CD4-positive, alpha-beta memory T cell (primary cell): ENCODE measurements around the gene INPP5J. TPM values are rescaled to one million over a fixed set of nuclear protein-coding genes. Genes with fewer than 3 reads are reported as not detected.
A peak's percentile ranks its signal among the peaks of the same experiment; 100 is the strongest.
"Not testable (repeated sequence)": the region's sequence is repeated elsewhere in the genome, so short reads cannot be mapped to it uniquely, and the experiment has no call there.

Experiments used
- CTCF ChIA-PET: fragments of 350-600 bp; sonication (Branson Sonifier 250); formaldehyde crosslinking; loops from one replicate; lab custom pipeline; 2021; ENCODE audit warnings: inconsistent platforms; ENCODE audit not compliant: partially characterized antibody; lab: Charles Lee
- POLR2A ChIA-PET: fragments of 350-600 bp; sonication (Branson Sonifier 250); formaldehyde crosslinking; loops from one replicate; lab custom pipeline; 2021; ENCODE audit not compliant: partially characterized antibody; lab: Charles Lee
- DNase-seq, 5 donors: peaks; one replicate each; pipeline versions ENCODE4 v3.0.0 to v3.0.0-alpha.2; 2020 to 2022; ENCODE audit warnings: mixed read lengths in 1 of 5
- H3K27ac ChIP-seq: one replicate; pipeline ENCODE4 v1.7.0; 2013; ENCODE audit warnings: low read depth, low read length
- H3K27me3 ChIP-seq: 2 replicates; pipeline ENCODE4 v1.7.0; 2013; ENCODE audit warnings: mild to moderate bottlenecking, low read length, moderate library complexity; ENCODE audit not compliant: insufficient read depth
- H3K36me3 ChIP-seq: 2 replicates; pipeline ENCODE4 v1.7.0; 2013; ENCODE audit warnings: mild to moderate bottlenecking, low read length, moderate library complexity; ENCODE audit not compliant: insufficient read depth
- H3K4me1 ChIP-seq: 2 replicates; pipeline ENCODE4 v1.7.0; 2013; ENCODE audit warnings: mild to moderate bottlenecking, low read length, moderate library complexity; ENCODE audit not compliant: insufficient read depth
- H3K4me3 ChIP-seq, 2 donors: one replicate each; pipeline ENCODE4 v1.7.0; 2013; ENCODE audit warnings: low read length in 2 of 2, mild to moderate bottlenecking in 1 of 2
- H3K9me3 ChIP-seq, 2 donors: one replicate each; pipeline ENCODE4 v1.7.0; 2013; ENCODE audit warnings: low read length in 2 of 2, control low read depth in 1 of 2; ENCODE audit not compliant: control insufficient read depth in 1 of 2
- H3K27ac Mint-ChIP-seq, 7 donors: one replicate each; pipeline ENCODE4 v1.8.0; 2020 to 2021; ENCODE audit warnings: mixed read lengths in 7 of 7, mild to moderate bottlenecking in 6 of 7, inconsistent platforms in 3 of 7, moderate library complexity in 3 of 7
- H3K27me3 Mint-ChIP-seq, 2 donors: one replicate each; pipeline ENCODE4 v1.8.0; 2020 to 2021; ENCODE audit warnings: mixed read lengths in 2 of 2
- H3K36me3 Mint-ChIP-seq, 2 donors: one replicate each; pipeline ENCODE4 v1.8.0; 2020 to 2021; ENCODE audit warnings: mixed read lengths in 2 of 2, inconsistent platforms in 1 of 2, mild to moderate bottlenecking in 1 of 2
- H3K4me1 Mint-ChIP-seq, 4 donors: one replicate each; pipeline ENCODE4 v1.8.0; 2020 to 2021; ENCODE audit warnings: mixed read lengths in 4 of 4, mild to moderate bottlenecking in 1 of 4
- H3K4me3 Mint-ChIP-seq, 8 donors: one replicate each; pipeline ENCODE4 v1.8.0; 2020 to 2021; ENCODE audit warnings: mixed read lengths in 8 of 8, mild to moderate bottlenecking in 7 of 8, moderate library complexity in 6 of 8, inconsistent platforms in 3 of 8
- H3K9me3 Mint-ChIP-seq, 8 donors: one replicate each; pipeline ENCODE4 v1.8.0; 2020 to 2021; ENCODE audit warnings: mixed read lengths in 8 of 8, mild to moderate bottlenecking in 5 of 8, inconsistent platforms in 3 of 8, moderate library complexity in 1 of 8
- intact Hi-C: fragments of 100-400 bp; cut with micrococcal nuclease; formaldehyde crosslinking; loops from one replicate; pipeline ENCODE4 v1.15.1; 2023
- polyA plus RNA-seq, 2 donors: library from polyadenylated mRNA; unstranded; fragments of 300-500 nt; fragmentation: Illumina TruSeq; gene quantifications; one replicate each; pipeline ENCODE4 v1.2.3, GENCODE V29; 2021
- total RNA-seq, 2 experiments: library from RNA; stranded (reverse); gene quantifications; one replicate each; pipeline ENCODE4 v1.2.3, GENCODE V29; 2021

INPP5J gene
- total RNA-seq: under 1 TPM; 0.15 to 0.22 TPM
- not detected for polyA plus RNA-seq

- ChIA-PET CTCF (no interaction called here), POLR2A (no interaction called here)
- no peaks in the 10 kb centered on the region for H3K27me3 Mint-ChIP-seq
- H3K4me1 Mint-ChIP-seq: no peaks in the 10 kb centered on the region
- Histone ChIP-seq H3K27me3 (no peaks in the 10 kb centered on the region), H3K36me3 (no peaks in the 10 kb centered on the region), H3K4me3 (no peak within 1 kb of the TSS), H3K27ac (no peak within 1 kb of the TSS), H3K9me3 (no peaks in the 10 kb centered on the region), H3K4me1 (no peaks in the 10 kb centered on the region)
- intact Hi-C loops: no loop called here
- peak within 1 kb of the TSS in 1 of 7 donors; percentile 58 for H3K27ac Mint-ChIP-seq
- H3K36me3 Mint-ChIP-seq: no peaks in the 10 kb centered on the region
- no peak within 1 kb of the TSS for H3K4me3 Mint-ChIP-seq
- DNase-seq: no peak
- no peaks in the 10 kb centered on the region for H3K9me3 Mint-ChIP-seq
These were observed at the start of gene INPP5J for GRCh38 chr22:31122532-31123291. INPP5J (plus strand) TSS chr22:31122966; CDS start chr22:31123015, 49 bp downstream.

GRCh38 chr22:31073125-31073524 lies 49.6 kb upstream of the INPP5J start:
- H3K4me3 ChIP-seq, DNase-seq, POLR2A ChIA-PET, H3K36me3 ChIP-seq, H3K4me3 Mint-ChIP-seq, H3K9me3 Mint-ChIP-seq, H3K9me3 ChIP-seq, H3K27me3 Mint-ChIP-seq, CTCF ChIA-PET, H3K4me1 Mint-ChIP-seq, intact Hi-C loops, H3K36me3 Mint-ChIP-seq, H3K27ac Mint-ChIP-seq, H3K4me1 ChIP-seq, H3K27ac ChIP-seq, H3K27me3 ChIP-seq: not testable (repeated sequence)

GRCh38 chr22:31073545-31074145 lies 49.1 kb upstream of the INPP5J start:
- H3K4me3 ChIP-seq, H3K36me3 ChIP-seq, H3K27ac ChIP-seq, CTCF ChIA-PET, POLR2A ChIA-PET, H3K4me1 ChIP-seq, intact Hi-C loops, H3K4me1 Mint-ChIP-seq, H3K36me3 Mint-ChIP-seq, H3K27me3 Mint-ChIP-seq, H3K4me3 Mint-ChIP-seq, H3K9me3 Mint-ChIP-seq, H3K27ac Mint-ChIP-seq, DNase-seq, H3K27me3 ChIP-seq, H3K9me3 ChIP-seq: not testable (repeated sequence)

- POLR2A ChIA-PET: no interaction called here
- no peak for DNase-seq
- H3K9me3 ChIP-seq: no peaks in the 10 kb centered on the region
- no peak overlapping the region for H3K27ac ChIP-seq
- Mint-ChIP-seq H3K27ac (no peak overlapping the region), H3K27me3 (no peaks in the 10 kb centered on the region), H3K36me3 (no peaks in the 10 kb centered on the region), H3K4me3 (no peak overlapping the region), H3K4me1 (peaks cover 0 to 8% (median 4%) of the 10 kb centered on the region in 4 donors), H3K9me3 (no peaks in the 10 kb centered on the region)
- no peaks in the 10 kb centered on the region for H3K27me3 ChIP-seq
- CTCF ChIA-PET: no interaction called here
- no peak overlapping the region for H3K4me3 ChIP-seq
- intact Hi-C loops: no loop called here
- no peaks in the 10 kb centered on the region for H3K36me3 ChIP-seq
- H3K4me1 ChIP-seq: peaks cover 6% of the 10 kb centered on the region
These were observed 46.8 kb upstream of the INPP5J start for GRCh38 chr22:31075961-31076360.

- H3K4me1 ChIP-seq: peaks cover 21% of the 10 kb centered on the region
- Mint-ChIP-seq H3K4me3 (no peak overlapping the region), H3K27ac (peak overlapping the region in 1 of 7 donors; percentile 62), H3K9me3 (no peaks in the 10 kb centered on the region), H3K4me1 (peaks cover 11 to 25% (median 16%) of the 10 kb centered on the region in 4 donors), H3K36me3 (no peaks in the 10 kb centered on the region), H3K27me3 (no peaks in the 10 kb centered on the region)
- H3K9me3 ChIP-seq: no peaks in the 10 kb centered on the region
- no peaks in the 10 kb centered on the region for H3K27me3 ChIP-seq
- H3K4me3 ChIP-seq: no peak overlapping the region
- POLR2A ChIA-PET: no interaction called here
- CTCF ChIA-PET: no interaction called here
- H3K36me3 ChIP-seq: no peaks in the 10 kb centered on the region
- DNase-seq: no peak
- H3K27ac ChIP-seq: no peak overlapping the region
- intact Hi-C loops: no loop called here
These were observed 45.1 kb upstream of the INPP5J start for GRCh38 chr22:31077681-31078080.

- intact Hi-C loops, H3K36me3 ChIP-seq, H3K27ac ChIP-seq, H3K27me3 ChIP-seq, H3K4me3 ChIP-seq, H3K9me3 ChIP-seq, H3K27me3 Mint-ChIP-seq, H3K4me3 Mint-ChIP-seq, POLR2A ChIA-PET, CTCF ChIA-PET, DNase-seq, H3K9me3 Mint-ChIP-seq, H3K36me3 Mint-ChIP-seq: not testable (repeated sequence)
- H3K27ac Mint-ChIP-seq: peak overlapping the region in 1 of 7 donors; percentile 50
- peaks cover 12 to 29% (median 19%) of the 10 kb centered on the region in 4 donors for H3K4me1 Mint-ChIP-seq
- H3K4me1 ChIP-seq: peaks cover 28% of the 10 kb centered on the region
These were observed 44.4 kb upstream of the INPP5J start for GRCh38 chr22:31078389-31078788.

- POLR2A ChIA-PET: interaction anchor here (2.3 kb wide), 1 partner anchor 199 kb away, joined by 5 read pairs; no protein-coding TSS in a partner anchor
- H3K36me3 Mint-ChIP-seq: no peaks in the 10 kb centered on the region
- CTCF ChIA-PET: no interaction called here
These were observed 43.6 kb upstream of the INPP5J start for GRCh38 chr22:31079095-31079642.

More at GRCh38 chr22:31079095-31079642, 43.6 kb upstream of the INPP5J start:
- Mint-ChIP-seq H3K4me3 (peak overlapping the region in 2 of 8 donors; percentile 4 to 8), H3K4me1 (peaks cover 14 to 37% (median 25%) of the 10 kb centered on the region in 4 donors), H3K27ac (no peak overlapping the region), H3K9me3 (no peaks in the 10 kb centered on the region), H3K27me3 (no peaks in the 10 kb centered on the region)
- Histone ChIP-seq H3K9me3 (no peaks in the 10 kb centered on the region), H3K27me3 (no peaks in the 10 kb centered on the region), H3K36me3 (no peaks in the 10 kb centered on the region), H3K27ac (no peak overlapping the region), H3K4me3 (no peak overlapping the region), H3K4me1 (peaks cover 36% of the 10 kb centered on the region)
- intact Hi-C loops: no loop called here
- DNase-seq: no peak
